Naive thymus-derived CD8-positive, alpha-beta T cell (primary cell): Measurements from ENCODE around the gene POLD2. TPM values are rescaled to one million over a fixed set of nuclear protein-coding genes. Genes with fewer than 3 reads are reported as not detected.

Source experiments
- ATAC-seq, 2 donors: fragments of 150-1000 bp; cut with Tn5 transposase in 1 of 2; sonication (Bioruptor Pico), chemical (Tn5 transposase) in 1 of 2; 1 replicate in 1 of 2; 2 replicates in 1 of 2; pipeline ENCODE4 v1.10.0; 2021; ENCODE audit warnings: mild to moderate bottlenecking in 2 of 2, moderate library complexity in 2 of 2
- POLR2A ChIA-PET: fragments of 350-600 bp; sonication (Branson Sonifier 250); formaldehyde crosslinking; loops from one replicate; lab custom pipeline; 2021; ENCODE audit warnings: antibody characterized with exemption; lab: Charles Lee
- DNase-seq, 10 donors: peaks; one replicate each; pipeline versions ENCODE4 v3.0.0 to v3.0.0-alpha.2; 2020 to 2022
- H3K27ac Mint-ChIP-seq, 10 donors: one replicate each; pipeline ENCODE4 v1.8.0; 2020 to 2022; ENCODE audit warnings: mild to moderate bottlenecking in 10 of 10, mixed read lengths in 10 of 10, moderate library complexity in 4 of 10, inconsistent platforms in 1 of 10
- H3K27me3 Mint-ChIP-seq, 5 donors: one replicate each; pipeline ENCODE4 v1.8.0; 2021 to 2022; ENCODE audit warnings: mixed read lengths in 5 of 5
- H3K36me3 Mint-ChIP-seq, 3 donors: one replicate each; pipeline ENCODE4 v1.8.0; 2020 to 2022; ENCODE audit warnings: mixed read lengths in 3 of 3, mild to moderate bottlenecking in 2 of 3, inconsistent platforms in 1 of 3
- H3K4me1 Mint-ChIP-seq, 4 donors: one replicate each; pipeline ENCODE4 v1.8.0; 2021 to 2022; ENCODE audit warnings: mixed read lengths in 4 of 4
- H3K4me3 Mint-ChIP-seq, 10 donors: one replicate each; pipeline ENCODE4 v1.8.0; 2020 to 2022; ENCODE audit warnings: mild to moderate bottlenecking in 10 of 10, mixed read lengths in 10 of 10, moderate library complexity in 6 of 10, inconsistent platforms in 1 of 10
- H3K9me3 Mint-ChIP-seq, 9 donors: one replicate each; pipeline ENCODE4 v1.8.0; 2020 to 2022; ENCODE audit warnings: mixed read lengths in 9 of 9, mild to moderate bottlenecking in 3 of 9, inconsistent platforms in 1 of 9, moderate library complexity in 1 of 9
- polyA plus RNA-seq, 3 donors: library from polyadenylated mRNA; unstranded; fragments of 300-500 nt; fragmentation: Illumina TruSeq; gene quantifications; one replicate each; pipeline ENCODE4 v1.2.3, GENCODE V29; 2021
- total RNA-seq, 8 experiments: library from RNA in 2 of 8; stranded (reverse) in 2 of 8; gene quantifications; one replicate each; pipeline ENCODE4 v1.2.3 and lab custom pipeline; 2021 to 2026

The POLD2 gene
- total and polyA plus RNA-seq, 5 experiments from 2014 or later, result 64.3 to 102 (median 72.4) TPM

- DNase-seq, result no peak
- no peaks in the 10 kb centered on the region for H3K36me3 Mint-ChIP-seq
- no peaks in the 10 kb centered on the region for H3K4me1 Mint-ChIP-seq
- no peak for ATAC-seq
- POLR2A ChIA-PET, result no interaction called here
- peaks cover 0 to 4% (median 0%) of the 10 kb centered on the region in 5 donors for H3K27me3 Mint-ChIP-seq
- H3K27ac Mint-ChIP-seq, result peak overlapping the region in 1 of 10 donors; percentile 9
- no peak overlapping the region for H3K4me3 Mint-ChIP-seq
- no peaks in the 10 kb centered on the region for H3K9me3 Mint-ChIP-seq
These were observed 34.9 kb upstream of the POLD2 start for GRCh38 chr7:44158096-44158872.

- ATAC-seq, result no peak
- POLR2A ChIA-PET, result no interaction called here
- no peak overlapping the region for H3K4me3 Mint-ChIP-seq
- no peaks in the 10 kb centered on the region for H3K9me3 Mint-ChIP-seq
- peaks cover 0 to 4% (median 0%) of the 10 kb centered on the region in 5 donors for H3K27me3 Mint-ChIP-seq
- H3K4me1 Mint-ChIP-seq, result no peaks in the 10 kb centered on the region
- peak in 1 of 10 donors; percentile 22 for DNase-seq
- H3K27ac Mint-ChIP-seq, result peak overlapping the region in 1 of 10 donors; percentile 9
- H3K36me3 Mint-ChIP-seq, result no peaks in the 10 kb centered on the region
These were observed 34.0 kb upstream of the POLD2 start for GRCh38 chr7:44157116-44158080.

GRCh38 chr7:44156453-44157010, 33.2 kb upstream of the POLD2 start:
- H3K9me3 Mint-ChIP-seq, result no peaks in the 10 kb centered on the region
- H3K27ac Mint-ChIP-seq, result no peak overlapping the region
- H3K4me3 Mint-ChIP-seq, result no peak overlapping the region
- POLR2A ChIA-PET, result no interaction called here
- ATAC-seq, result no peak
- peak in 1 of 10 donors; percentile 15 for DNase-seq
- no peaks in the 10 kb centered on the region for H3K27me3 Mint-ChIP-seq
- no peaks in the 10 kb centered on the region for H3K36me3 Mint-ChIP-seq
- H3K4me1 Mint-ChIP-seq, result no peaks in the 10 kb centered on the region

GRCh38 chr7:44155191-44156185, 32.1 kb upstream of the POLD2 start:
- ATAC-seq (no peak), DNase-seq (peak in 1 of 10 donors; percentile 3)
- no peaks in the 10 kb centered on the region for H3K27me3 Mint-ChIP-seq
- H3K4me1 Mint-ChIP-seq, result no peaks in the 10 kb centered on the region
- no peak overlapping the region for H3K27ac Mint-ChIP-seq
- H3K9me3 Mint-ChIP-seq, result no peaks in the 10 kb centered on the region
- H3K4me3 Mint-ChIP-seq, result no peak overlapping the region
- POLR2A ChIA-PET, result no interaction called here
- no peaks in the 10 kb centered on the region for H3K36me3 Mint-ChIP-seq

- H3K27ac Mint-ChIP-seq, result no peak overlapping the region
- no peaks in the 10 kb centered on the region for H3K27me3 Mint-ChIP-seq
- H3K4me3 Mint-ChIP-seq, result no peak overlapping the region
These were observed 31.4 kb upstream of the POLD2 start for GRCh38 chr7:44154703-44155102.

GRCh38 chr7:44153948-44154335, 30.6 kb upstream of the POLD2 start:
- POLR2A ChIA-PET, result no interaction called here

More at GRCh38 chr7:44154703-44155102, 31.4 kb upstream of the POLD2 start:
- Mint-ChIP-seq H3K9me3 (no peaks in the 10 kb centered on the region), H3K4me1 (no peaks in the 10 kb centered on the region), H3K36me3 (no peaks in the 10 kb centered on the region)
- no peak for ATAC-seq
- peak in 1 of 10 donors; percentile 4 for DNase-seq
- POLR2A ChIA-PET, result no interaction called here

GRCh38 chr7:44152971-44153947, 29.9 kb upstream of the POLD2 start:
- no peaks in the 10 kb centered on the region for H3K9me3 Mint-ChIP-seq
- no peak overlapping the region for H3K4me3 Mint-ChIP-seq
- DNase-seq (peak in 1 of 10 donors; percentile 41), ATAC-seq (no peak)
- POLR2A ChIA-PET, result no interaction called here
- H3K36me3 Mint-ChIP-seq, result no peaks in the 10 kb centered on the region
- no peak overlapping the region for H3K27ac Mint-ChIP-seq
- H3K4me1 Mint-ChIP-seq, result no peaks in the 10 kb centered on the region
- H3K27me3 Mint-ChIP-seq, result no peaks in the 10 kb centered on the region

More at GRCh38 chr7:44153948-44154335, 30.6 kb upstream of the POLD2 start:
- peak in 1 of 10 donors; percentile 45 for DNase-seq
- no peaks in the 10 kb centered on the region for H3K4me1 Mint-ChIP-seq
- no peak overlapping the region for H3K4me3 Mint-ChIP-seq
- H3K9me3 Mint-ChIP-seq, result no peaks in the 10 kb centered on the region
- H3K27me3 Mint-ChIP-seq, result no peaks in the 10 kb centered on the region
- no peak overlapping the region for H3K27ac Mint-ChIP-seq
- no peaks in the 10 kb centered on the region for H3K36me3 Mint-ChIP-seq
- no peak for ATAC-seq

GRCh38 chr7:44151956-44152355, 28.6 kb upstream of the POLD2 start:
- H3K27me3 Mint-ChIP-seq, result no peaks in the 10 kb centered on the region
- ATAC-seq (no peak), DNase-seq (no peak)
- H3K4me1 Mint-ChIP-seq, result no peaks in the 10 kb centered on the region
- no peak overlapping the region for H3K4me3 Mint-ChIP-seq
- no peaks in the 10 kb centered on the region for H3K9me3 Mint-ChIP-seq
- H3K36me3 Mint-ChIP-seq, result no peaks in the 10 kb centered on the region
- H3K27ac Mint-ChIP-seq, result no peak overlapping the region
- POLR2A ChIA-PET, result interaction anchor here (0.6 kb wide), 1 partner anchor 337 kb away, joined by 4 read pairs; no protein-coding TSS in a partner anchor

- peak in 1 of 10 donors; percentile 43 for DNase-seq
- H3K36me3 Mint-ChIP-seq, result no peaks in the 10 kb centered on the region
- no peak overlapping the region for H3K4me3 Mint-ChIP-seq
- H3K27me3 Mint-ChIP-seq, result no peaks in the 10 kb centered on the region
- POLR2A ChIA-PET, result no interaction called here
- no peaks in the 10 kb centered on the region for H3K9me3 Mint-ChIP-seq
- H3K27ac Mint-ChIP-seq, result peak overlapping the region in 1 of 10 donors; percentile 66
- H3K4me1 Mint-ChIP-seq, result peaks cover 0 to 2% (median under 1%) of the 10 kb centered on the region in 4 donors
- no peak for ATAC-seq
These were observed 27.9 kb upstream of the POLD2 start for GRCh38 chr7:44150966-44151941.

- Mint-ChIP-seq H3K9me3 (no peaks in the 10 kb centered on the region), H3K4me3 (no peak overlapping the region), H3K4me1 (peaks cover under 1 to 6% (median 3%) of the 10 kb centered on the region in 4 donors), H3K36me3 (no peaks in the 10 kb centered on the region), H3K27me3 (no peaks in the 10 kb centered on the region), H3K27ac (no peak overlapping the region)
- ATAC-seq (no peak), DNase-seq (peak in 1 of 10 donors; percentile 51)
- POLR2A ChIA-PET, result no interaction called here
These were observed 27.1 kb upstream of the POLD2 start for GRCh38 chr7:44150466-44150832.
